HG02884 (cell line): ENCODE data around the gene OR5I1.
A peak's percentile ranks its signal among the peaks of the same experiment; 100 is the strongest.
"Not testable (repeated sequence)": the region's sequence is repeated elsewhere in the genome, so short reads cannot be mapped to it uniquely, and the experiment has no call there.

Source experiments
- ATAC-seq: cut with Tn5 transposase; IDR thresholded peaks from one replicate; pipeline ENCODE4 v1.9.1; 2021; ENCODE audit warnings: mild to moderate bottlenecking, moderate library complexity; ENCODE audit not compliant: unreplicated experiment

The OR5I1 gene

GRCh38 chr11:55936300-55936699 lies at the start of gene OR5I1:
TSS of gene OR5I1 (minus strand) at chr11:55936400. CDS start at chr11:55936400, 0 bp downstream.
- no peak for ATAC-seq

DNA sequence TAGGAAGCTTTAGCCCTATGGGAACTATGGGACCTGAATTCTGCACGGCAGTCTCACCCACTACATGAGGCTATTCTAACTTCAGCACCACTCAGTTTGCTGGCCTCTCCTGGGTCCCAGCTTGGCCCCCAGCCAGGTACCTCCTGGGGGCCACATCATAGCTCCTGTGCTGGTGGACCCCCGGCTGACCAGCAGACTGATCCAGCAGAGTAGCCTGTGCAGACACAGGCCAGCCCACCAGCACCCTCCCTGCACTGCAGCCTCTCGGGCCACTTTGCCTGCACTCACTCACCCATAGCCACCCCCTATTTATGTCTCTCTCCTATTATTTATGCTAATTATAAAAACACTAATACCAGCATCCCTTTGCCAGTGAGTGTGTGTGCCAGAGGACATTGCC lies 34.7 kb upstream of the OR5I1 start:
- ATAC-seq, result no peak

- ATAC-seq, result no peak
Observed at GRCh38 chr11:55969845-55970244, 33.6 kb upstream of the OR5I1 start, which contains the start of gene OR10AG1. TSS of gene OR10AG1 (minus strand) at chr11:55969945. CDS start at chr11:55969907, 38 bp downstream.

DNA sequence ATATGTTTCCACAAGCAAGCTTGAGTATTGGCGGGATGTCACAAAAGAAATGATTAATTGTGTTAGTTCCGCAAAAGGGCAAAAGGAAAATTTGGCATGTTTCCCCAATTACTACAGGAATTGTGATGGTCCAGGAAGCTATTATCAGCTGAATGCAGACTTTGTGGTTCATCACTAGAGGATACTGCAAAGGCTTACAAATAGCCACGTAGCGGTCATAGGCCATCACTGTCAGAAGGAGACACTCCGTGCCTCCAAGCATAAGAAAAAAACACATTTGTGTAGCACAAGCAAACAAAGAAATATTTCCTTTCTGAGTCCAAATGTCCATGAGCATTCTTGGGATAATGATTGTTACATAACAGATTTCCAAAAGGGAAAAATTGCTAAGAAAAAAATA lies 31.7 kb upstream of the OR5I1 start:
- ATAC-seq, result no peak

DNA sequence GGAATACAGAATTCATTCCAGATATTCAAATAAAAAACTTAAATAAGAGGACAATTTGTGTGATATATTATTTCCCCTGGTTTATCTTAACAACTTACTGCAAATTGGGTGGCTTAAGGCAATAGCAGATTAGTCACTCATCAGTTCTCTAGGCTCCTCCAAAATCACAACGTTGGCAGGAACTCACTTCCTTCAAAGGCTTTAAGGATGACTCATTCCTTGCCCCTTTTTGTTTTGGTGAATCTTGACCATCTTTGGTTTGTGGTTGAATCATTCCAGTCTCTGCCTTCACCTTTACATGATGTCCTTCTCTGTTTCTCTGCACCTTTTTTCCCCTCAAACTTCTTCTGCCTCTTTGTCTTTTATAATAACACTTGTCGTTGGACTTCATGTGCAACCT lies 30.2 kb upstream of the OR5I1 start:
- ATAC-seq, result no peak

- ATAC-seq, result no peak
Observed at GRCh38 chr11:55956521-55956920, 20.3 kb upstream of the OR5I1 start.

GRCh38 chr11:55949330-55949729 lies 13.1 kb upstream of the OR5I1 start:
- ATAC-seq, result no peak

DNA sequence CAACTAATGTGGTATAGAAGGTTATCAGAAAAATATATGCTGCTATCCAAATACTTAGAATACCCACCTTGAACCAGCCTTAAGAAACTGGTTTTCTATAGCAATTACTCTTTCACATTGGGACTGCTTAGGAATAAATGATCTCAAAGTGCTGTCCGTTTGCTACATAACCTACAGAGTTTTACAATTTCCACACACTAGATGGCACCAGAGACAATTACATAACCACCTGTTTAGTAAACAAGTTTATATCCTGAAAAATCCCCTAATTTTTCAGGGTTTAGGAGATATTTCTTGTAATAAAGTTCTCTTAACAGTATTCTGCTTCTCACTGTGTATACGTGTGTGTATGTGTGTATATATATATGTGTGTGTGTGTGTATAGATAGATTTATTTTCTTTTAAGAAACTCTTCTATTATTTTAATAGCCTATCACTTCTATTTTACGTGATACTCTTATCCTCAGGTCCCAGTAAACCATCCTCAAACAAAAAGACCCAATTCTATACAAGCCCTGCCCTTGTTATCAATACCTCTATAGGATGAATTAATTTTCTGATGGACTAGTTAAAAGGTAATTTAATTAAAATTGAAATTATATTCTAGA lies 6.7 kb upstream of the OR5I1 start:
- peak; percentile 59 for ATAC-seq

- ATAC-seq, result no peak
Observed at GRCh38 chr11:55920537-55920936, 15.7 kb downstream of the OR5I1 start.

GRCh38 chr11:55914482-55914881 lies 21.7 kb downstream of the OR5I1 start, which contains the start of gene OR5W2:
TSS of gene OR5W2 (minus strand) at chr11:55914582. CDS start at chr11:55914582, 0 bp downstream.
- ATAC-seq, result no peak

GRCh38 chr11:55902308-55902707 lies 33.9 kb downstream of the OR5I1 start:
- ATAC-seq, result no peak

GRCh38 chr11:55895216-55895615 lies 41.0 kb downstream of the OR5I1 start:
- ATAC-seq, result no peak

DNA sequence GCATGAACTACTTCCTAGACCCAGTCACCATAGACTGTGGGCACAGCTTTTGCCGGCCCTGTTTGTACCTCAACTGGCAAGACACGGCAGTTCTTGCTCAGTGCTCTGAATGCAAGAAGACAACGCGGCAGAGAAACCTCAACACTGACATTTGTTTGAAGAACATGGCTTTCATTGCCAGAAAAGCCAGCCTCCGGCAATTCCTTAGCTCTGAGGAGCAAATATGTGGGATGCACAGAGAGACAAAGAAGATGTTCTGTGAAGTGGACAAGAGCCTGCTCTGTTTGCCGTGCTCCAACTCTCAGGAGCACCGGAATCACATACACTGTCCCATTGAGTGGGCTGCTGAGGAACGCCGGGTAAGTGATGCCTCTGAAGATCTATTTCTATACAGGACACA lies 50.7 kb downstream of the OR5I1 start:
- not testable (repeated sequence) for ATAC-seq
